ENCODE results near the gene EFHD2.
"Not testable (repeated sequence)": the region's sequence is repeated elsewhere in the genome, so short reads cannot be mapped to it uniquely, and the experiment has no call there.

Gene EFHD2

DNA sequence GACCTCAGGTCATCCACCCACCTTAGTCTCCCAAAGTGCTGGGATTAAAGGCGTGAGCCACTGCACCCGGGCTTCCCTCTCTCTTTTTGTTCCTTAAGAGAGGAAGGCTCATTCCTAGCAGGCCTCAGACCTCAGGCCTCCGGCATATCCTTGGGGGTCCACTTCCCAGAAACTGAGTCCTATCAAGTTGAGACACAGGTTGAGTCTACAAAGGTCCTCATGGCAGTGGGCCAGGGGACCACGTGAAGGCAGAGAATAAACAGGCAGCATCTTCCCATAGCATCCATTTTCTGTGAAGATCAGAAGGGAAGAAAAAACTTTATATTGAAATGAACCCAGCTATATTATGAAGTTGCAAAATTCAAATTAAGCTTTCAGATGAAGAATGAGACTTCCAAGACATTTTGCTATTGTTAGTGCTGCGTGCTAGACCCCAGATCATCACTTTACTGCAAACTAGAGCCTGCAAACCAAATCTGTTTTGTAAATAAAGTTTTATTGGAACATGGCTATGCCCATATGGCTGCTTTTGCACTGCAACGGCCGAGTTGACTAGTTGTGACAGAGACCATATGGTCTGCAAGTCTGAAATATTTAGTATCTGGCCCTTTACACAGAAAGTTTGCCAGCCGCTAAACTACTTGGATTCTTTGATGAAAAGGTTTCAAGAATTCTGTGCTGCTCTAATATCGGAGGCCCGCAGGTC is 43.3 kb downstream of the EFHD2 start:
- DNase-seq: no peak

- DNase-seq: no peak
These were observed 44.0 kb downstream of the EFHD2 start for GRCh38 chr1:15453734-15454133.

DNA sequence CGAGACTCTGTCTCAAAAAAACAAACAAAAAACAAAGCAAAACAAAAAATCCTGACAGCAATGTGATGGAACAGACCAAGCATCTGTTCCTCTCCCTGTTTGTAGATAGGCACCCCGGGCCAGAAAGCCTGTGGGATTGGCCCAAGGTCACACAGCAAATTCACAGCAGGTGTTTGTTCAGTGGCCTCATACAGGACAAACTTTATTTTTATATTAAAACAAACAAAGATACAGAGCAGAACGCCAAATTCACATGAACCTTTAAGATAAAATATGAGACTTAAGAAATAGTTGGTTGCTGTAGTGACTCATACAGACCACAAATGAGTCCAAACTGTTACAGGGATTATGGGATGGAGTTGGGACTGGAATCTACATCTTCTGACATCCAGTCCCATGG is 44.6 kb downstream of the EFHD2 start:
- no peak for DNase-seq

DNA sequence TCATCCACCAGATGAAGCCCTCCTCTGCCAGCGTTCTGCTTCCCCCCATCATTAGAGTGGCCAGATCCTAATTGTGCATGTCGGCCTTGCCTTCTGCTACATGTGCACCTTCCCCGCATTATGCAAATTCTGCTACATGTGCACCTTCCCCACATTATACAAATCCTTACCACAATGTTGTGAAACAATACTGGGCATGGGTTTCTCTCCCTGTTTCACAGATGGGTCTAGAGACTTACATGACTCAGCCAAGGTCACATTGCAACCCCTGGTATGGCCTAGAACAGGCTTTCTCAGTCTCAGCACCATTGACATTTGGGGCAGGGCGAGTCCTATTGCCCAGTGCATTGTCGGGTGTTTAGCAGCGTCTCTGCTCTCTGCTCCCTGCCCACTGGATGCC is 45.8 kb downstream of the EFHD2 start:
- no peak for DNase-seq

DNA sequence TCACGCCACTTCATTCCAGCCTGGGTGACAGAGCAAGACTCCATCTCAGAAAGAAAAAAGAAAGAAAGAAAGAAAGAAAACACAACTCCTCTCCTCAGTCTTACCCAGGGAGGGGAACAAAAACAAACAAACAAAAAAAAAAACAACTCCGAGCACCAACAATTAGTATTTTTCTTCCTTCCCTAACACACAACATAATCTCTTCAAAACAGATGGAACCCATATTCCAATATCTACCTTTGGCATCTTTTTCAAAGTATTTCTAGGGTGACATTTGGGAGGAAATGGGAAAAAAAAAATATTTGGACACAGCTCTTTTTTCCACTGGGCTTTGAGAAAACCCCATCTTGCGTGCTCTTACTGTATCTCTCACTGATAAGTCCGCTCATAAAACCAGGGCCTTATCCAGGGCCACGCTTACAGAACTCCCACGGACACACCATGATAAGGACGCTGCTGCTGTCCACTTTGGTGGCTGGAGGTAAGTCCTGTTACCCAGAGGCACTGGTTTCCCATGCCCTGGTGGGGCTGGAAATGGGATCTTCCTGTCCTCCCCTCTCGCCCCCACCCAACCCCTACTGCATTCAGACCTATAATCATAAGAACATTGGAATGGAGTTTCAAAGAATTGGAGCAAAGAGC is 46.7 kb downstream of the EFHD2 start, which contains the start of gene CELA2A:
Gene CELA2A (plus strand): TSS at position 420 of the 642 bp plus-strand sequence. CDS start 22 bp downstream, at position 442.
- DNase-seq: no peak

GRCh38 chr1:15457585-15457984 is 47.9 kb downstream of the EFHD2 start:
- no peak for DNase-seq

GRCh38 chr1:15458388-15458787 is 48.7 kb downstream of the EFHD2 start:
- not testable (repeated sequence) for DNase-seq

DNA sequence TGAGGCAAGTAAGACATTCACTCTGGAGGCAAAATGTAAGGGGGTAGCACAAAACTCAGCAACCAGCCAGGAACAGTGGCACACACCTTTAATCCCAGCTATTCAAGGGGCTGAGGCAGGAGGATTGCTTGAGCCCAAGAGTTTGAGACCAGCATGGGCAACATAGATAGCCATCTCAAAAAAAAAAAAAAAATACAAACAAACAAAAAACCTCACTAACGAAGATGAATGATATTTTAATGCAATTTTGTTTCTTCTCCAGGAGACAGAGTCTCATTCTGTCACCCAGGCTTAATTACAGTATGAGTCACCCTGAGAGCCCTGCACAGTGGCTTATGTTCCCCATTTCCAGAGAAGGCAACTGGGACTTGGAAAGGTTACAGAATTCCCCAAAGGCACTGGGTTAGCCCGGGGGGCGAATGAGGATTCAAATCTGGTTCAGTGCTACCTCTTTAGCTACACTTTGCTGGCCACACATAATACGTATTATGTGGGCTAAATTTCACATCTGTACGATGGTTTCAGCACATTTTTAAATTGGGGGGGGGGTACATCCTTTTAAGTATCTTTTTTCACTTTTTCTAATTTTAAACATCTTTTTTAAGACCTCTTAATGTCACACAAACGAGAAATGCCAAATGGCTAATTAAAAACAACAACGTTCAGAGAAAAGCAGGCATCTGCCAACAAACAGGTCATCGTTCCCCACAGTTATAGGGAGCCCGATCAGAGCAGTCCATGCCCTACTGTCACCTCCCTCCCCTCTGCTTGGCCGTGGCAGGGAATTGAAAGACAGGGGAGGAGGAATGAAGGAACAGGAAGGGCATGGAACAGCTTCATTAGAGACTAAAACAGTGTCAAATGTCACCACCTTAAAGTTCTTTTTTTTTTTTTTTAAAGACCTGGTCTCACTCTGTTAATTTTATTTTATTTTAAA is 50.4 kb downstream of the EFHD2 start:
- DNase-seq: no peak

DNA sequence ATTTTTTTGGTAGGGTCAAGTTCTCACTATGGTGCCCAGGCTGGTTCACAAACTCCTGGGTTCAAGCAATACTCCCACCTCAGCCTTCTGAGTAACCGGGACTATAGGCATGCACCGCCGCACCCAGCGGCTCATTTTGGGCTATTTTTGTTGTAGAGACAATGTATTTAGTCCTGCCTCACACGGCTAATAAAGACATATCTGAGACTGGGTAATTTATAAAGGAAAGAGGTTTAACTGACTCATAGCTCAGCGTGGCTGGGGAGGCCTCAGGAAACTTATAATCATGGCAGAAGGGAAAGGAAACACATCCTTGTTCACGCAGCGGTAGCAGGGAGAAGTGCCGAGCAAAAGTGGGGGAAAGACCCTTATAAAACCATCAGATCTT is 51.0 kb downstream of the EFHD2 start:
- DNase-seq: no peak

GRCh38 chr1:15463064-15463800 is 53.5 kb downstream of the EFHD2 start:
- peak; percentile 32 for DNase-seq

GRCh38 chr1:15463926-15464322 is 54.2 kb downstream of the EFHD2 start:
- DNase-seq: not testable (repeated sequence)

- no peak for DNase-seq
These were observed 56.0 kb downstream of the EFHD2 start for GRCh38 chr1:15465674-15466073.

GRCh38 chr1:15466955-15467625 is 57.4 kb downstream of the EFHD2 start:
- DNase-seq: not testable (repeated sequence)

DNA sequence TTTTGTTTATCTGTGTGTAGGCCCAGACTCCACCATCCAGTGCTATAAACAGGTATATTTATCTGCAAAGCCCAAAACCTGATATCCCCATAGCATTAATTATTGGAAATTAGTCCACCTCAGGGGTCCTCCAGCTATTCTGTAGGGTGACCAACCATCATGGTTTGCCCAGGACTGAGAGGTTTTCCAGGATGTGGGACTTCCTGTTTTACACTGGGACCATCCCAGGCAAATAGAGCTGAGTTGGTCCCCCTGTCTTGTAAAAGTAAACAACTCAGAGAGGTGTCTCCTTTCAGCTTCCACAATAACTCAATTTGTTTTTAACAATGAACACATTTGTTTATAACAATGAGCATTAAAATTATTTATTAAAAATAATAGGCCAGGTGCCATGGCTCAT is 58.5 kb downstream of the EFHD2 start:
- no peak for DNase-seq

GRCh38 chr1:15469361-15469760 is 59.7 kb downstream of the EFHD2 start:
- DNase-seq: no peak

DNA sequence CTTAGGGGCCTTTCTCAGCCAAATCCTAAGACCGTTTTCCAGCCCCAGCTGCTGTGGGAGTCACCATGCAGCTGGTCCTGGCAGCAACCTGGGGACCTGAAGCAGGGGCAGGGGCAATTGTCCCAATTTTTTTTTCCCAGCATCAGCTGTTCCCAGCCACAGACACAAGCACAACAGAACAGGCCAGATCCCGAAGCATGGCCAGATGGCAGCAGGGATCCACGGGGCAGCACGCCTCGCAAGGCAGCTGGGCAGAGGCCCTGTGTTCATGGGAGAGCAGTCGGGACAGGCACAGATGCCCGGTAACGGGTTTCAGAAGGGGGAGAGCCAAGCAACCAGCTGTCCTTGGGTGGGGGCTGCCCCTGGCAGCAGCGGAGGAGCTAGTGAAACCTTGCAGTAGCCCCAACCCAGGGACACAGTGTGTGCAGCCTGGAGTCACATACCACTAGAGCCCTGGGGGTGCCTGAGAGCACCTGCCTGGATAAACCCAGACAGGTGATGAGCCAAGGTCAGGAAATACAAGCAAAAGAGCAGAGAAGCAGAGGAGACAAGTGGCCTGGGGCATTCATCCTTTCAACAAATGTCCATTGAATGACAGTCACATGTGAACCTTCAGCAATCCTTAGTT is 60.2 kb downstream of the EFHD2 start:
- not testable (repeated sequence) for DNase-seq

DNA sequence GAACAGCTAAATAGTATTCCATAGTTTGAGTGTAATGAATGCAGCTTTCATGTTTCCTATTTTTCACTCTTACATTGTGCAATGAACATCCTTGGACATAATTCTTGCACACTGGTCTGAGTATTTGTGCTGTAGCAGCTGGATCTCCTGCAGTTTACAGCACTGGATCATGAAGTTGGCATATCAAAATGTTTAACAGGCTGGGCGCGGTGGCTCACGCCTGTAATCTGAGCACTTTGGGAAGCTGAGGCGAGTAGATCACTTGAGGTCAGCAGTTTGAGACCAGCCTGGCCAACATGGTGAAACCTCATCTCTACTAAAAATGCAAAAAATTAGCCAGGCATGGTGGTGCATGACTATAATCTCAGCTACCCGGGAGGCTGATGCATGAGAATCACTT is 61.4 kb downstream of the EFHD2 start:
- not testable (repeated sequence) for DNase-seq

DNA sequence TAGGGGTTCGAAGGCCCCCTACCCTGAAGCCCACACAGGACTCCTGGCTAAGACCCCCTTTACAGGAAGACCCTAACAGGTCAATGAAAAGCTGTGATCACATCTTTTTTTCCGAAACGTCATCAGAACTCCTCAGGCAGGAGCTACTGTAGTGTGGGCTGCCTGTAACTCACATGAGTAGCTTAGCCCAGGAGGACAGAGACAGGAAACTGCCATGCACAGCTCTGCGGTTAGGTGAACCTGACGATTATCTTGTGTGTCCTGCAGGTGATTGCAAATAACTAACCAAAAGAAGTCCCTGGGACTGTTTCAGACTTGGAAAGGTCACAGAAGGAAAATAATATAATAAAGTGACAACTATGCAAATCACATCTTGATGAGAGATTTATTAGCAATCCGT is 62.0 kb downstream of the EFHD2 start:
- not testable (repeated sequence) for DNase-seq

- no peak for DNase-seq
These were observed 62.9 kb downstream of the EFHD2 start for GRCh38 chr1:15472587-15472986.

- DNase-seq: no peak
These were observed 66.1 kb downstream of the EFHD2 start, which contains the start of gene CELA2B for GRCh38 chr1:15475752-15476314. Gene CELA2B, plus strand, starts transcription at chr1:15476104. Its CDS starts 22 bp downstream, at chr1:15476126.

DNA sequence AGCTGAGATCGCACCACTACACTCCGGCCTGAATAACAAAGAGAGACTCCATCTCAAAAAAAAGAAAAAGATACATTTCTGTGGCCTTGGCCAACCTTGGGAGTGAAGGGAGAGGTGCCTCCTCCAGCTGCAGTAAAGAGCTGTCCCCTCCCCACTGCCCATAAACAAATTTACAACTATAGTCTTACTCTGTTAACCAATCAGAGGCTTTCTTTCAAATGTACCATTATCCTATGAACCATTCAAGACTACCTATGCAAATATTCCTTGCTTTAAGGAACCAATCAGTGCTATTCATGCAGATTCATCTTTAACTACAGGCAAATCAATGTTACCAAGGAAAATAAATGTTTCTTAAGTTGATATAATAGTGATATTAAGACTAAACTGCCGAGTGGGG is 67.2 kb downstream of the EFHD2 start:
- no peak for DNase-seq

Data from right kidney (tissue), 1 donor.